NCI-H146 treated with DMSO at 0.1 percent for 48 hours (cell line): Measurements from ENCODE around the gene TEX2.
"Not testable (repeated sequence)": the region's sequence is repeated elsewhere in the genome, so short reads cannot be mapped to it uniquely, and the experiment has no call there.

ENCODE experiments used
- DNase-seq: peaks from one replicate; lab custom pipeline; 2025; ENCODE audit not compliant: unreplicated experiment; lab: John Stamatoyannopoulos, UW

TEX2 gene

GRCh38 chr17:64216000-64216337, 47.1 kb downstream of the TEX2 start:
- DNase-seq: no peak

- no peak for DNase-seq
Observed at GRCh38 chr17:64214950-64215349, 48.1 kb downstream of the TEX2 start.

GRCh38 chr17:64213995-64214811, 48.9 kb downstream of the TEX2 start:
- peak; percentile 15 for DNase-seq

GRCh38 chr17:64212122-64212521, 50.9 kb downstream of the TEX2 start:
- DNase-seq: no peak

GRCh38 chr17:64209983-64210382, 53.1 kb downstream of the TEX2 start:
- no peak for DNase-seq

GRCh38 chr17:64209356-64209941, 53.6 kb downstream of the TEX2 start:
- DNase-seq: no peak

GRCh38 chr17:64208656-64209055, 54.4 kb downstream of the TEX2 start:
- not testable (repeated sequence) for DNase-seq

GRCh38 chr17:64205804-64206203, 57.3 kb downstream of the TEX2 start:
- DNase-seq: no peak

- no peak for DNase-seq
Observed at GRCh38 chr17:64203630-64204029, 59.4 kb downstream of the TEX2 start.

GRCh38 chr17:64202683-64203344, 60.2 kb downstream of the TEX2 start:
- no peak for DNase-seq

GRCh38 chr17:64200080-64201032, 62.7 kb downstream of the TEX2 start:
- DNase-seq: peak; percentile 6

- DNase-seq: no peak
Observed at GRCh38 chr17:64198331-64199090, 64.5 kb downstream of the TEX2 start.

GRCh38 chr17:64196601-64197000, 66.5 kb downstream of the TEX2 start:
- no peak for DNase-seq

GRCh38 chr17:64193561-64193960, 69.5 kb downstream of the TEX2 start:
- DNase-seq: no peak

- DNase-seq: no peak
Observed at GRCh38 chr17:64192589-64192988, 70.5 kb downstream of the TEX2 start.

GRCh38 chr17:64190472-64190871, 72.6 kb downstream of the TEX2 start:
- DNase-seq: no peak

GRCh38 chr17:64188088-64188487, 75.0 kb downstream of the TEX2 start:
- DNase-seq: no peak

- no peak for DNase-seq
Observed at GRCh38 chr17:64187093-64187895, 75.8 kb downstream of the TEX2 start.
